B cell (primary cell): ENCODE measurements around the gene ARL11. TPM values are rescaled to one million over a fixed set of nuclear protein-coding genes. Genes with fewer than 3 reads are reported as not detected.
"Not testable (repeated sequence)": the region's sequence is repeated elsewhere in the genome, so short reads cannot be mapped to it uniquely, and the experiment has no call there.

Source experiments
- ATAC-seq: fragments of 200-7000 bp; cut with Tn5 transposase; one replicate; pipeline ENCODE4 v1.10.0; 2021; ENCODE audit warnings: low read depth, mild to moderate bottlenecking, moderate number of reproducible peaks, moderate library complexity
- CTCF ChIA-PET: fragments of 350-600 bp; sonication (Branson Sonifier 250); formaldehyde crosslinking; loops from one replicate; lab custom pipeline; 2021; ENCODE audit warnings: antibody characterized with exemption, inconsistent platforms; lab: Charles Lee
- POLR2A ChIA-PET: fragments of 350-600 bp; sonication (Branson Sonifier 250); formaldehyde crosslinking; loops from one replicate; lab custom pipeline; 2021; ENCODE audit warnings: antibody characterized with exemption; lab: Charles Lee
- DNase-seq: peaks from one replicate; pipeline ENCODE4 v3.0.0; 2013
- H2AFZ ChIP-seq: 2 replicates; pipeline ENCODE4 v1.6.1; 2012; ENCODE audit warnings: mild to moderate bottlenecking, low read depth, low read length; ENCODE audit not compliant: insufficient read depth, poor library complexity, severe bottlenecking
- H3K27ac ChIP-seq, 2 donors: 1 replicate in 1 of 2; 2 replicates in 1 of 2; pipeline ENCODE4 v1.5.1; 2012 to 2013; ENCODE audit warnings: low read length in 2 of 2, mild to moderate bottlenecking in 2 of 2, moderate library complexity in 1 of 2
- H3K27me3 ChIP-seq, 4 experiments: fragments of 200-600 bp in 1 of 4; sonication (generic) in 1 of 4; replicated peaks in 1 of 4; 1 replicate in 2 of 4; 2 replicates in 2 of 4; pipeline versions ENCODE4 v1.6.1 to v1.7.0; 2013 to 2016; ENCODE audit warnings: low read length in 3 of 4, mild to moderate bottlenecking in 2 of 4, mixed read lengths in 1 of 4, moderate library complexity in 1 of 4; ENCODE audit not compliant: insufficient read depth in 4 of 4, control insufficient read depth in 3 of 4; ENCODE audit errors: control extremely low read depth in 1 of 4
- H3K36me3 ChIP-seq, 2 experiments: replicated peaks in 1 of 2; 1 replicate in 1 of 2; 2 replicates in 1 of 2; pipeline versions ENCODE4 v1.6.1 to v1.7.1; 2013; ENCODE audit warnings: low read length in 1 of 2; ENCODE audit not compliant: insufficient read depth in 2 of 2, control insufficient read depth in 1 of 2; ENCODE audit errors: control extremely low read depth in 1 of 2, extremely low read depth in 1 of 2
- H3K4me1 ChIP-seq, 2 donors: fragments of 200-600 bp in 1 of 2; sonication (generic) in 1 of 2; 1 replicate in 1 of 2; 2 replicates in 1 of 2; pipeline versions ENCODE4 v1.5.1 to v1.6.1; 2013 to 2017; ENCODE audit warnings: low read length in 2 of 2; ENCODE audit not compliant: control insufficient read depth in 2 of 2, insufficient read depth in 2 of 2
- H3K4me2 ChIP-seq: replicated peaks from 2 replicates; pipeline ENCODE3; 2012; ENCODE audit warnings: mild to moderate bottlenecking, low read depth, low read length; ENCODE audit not compliant: poor library complexity, severe bottlenecking
- H3K4me3 ChIP-seq, 5 experiments: fragments of 200-600 bp in 1 of 5; sonication (generic) in 1 of 5; 1 replicate in 3 of 5; 2 replicates in 2 of 5; pipeline versions ENCODE4 v1.5.1 to v1.7.0; 2011 to 2016; ENCODE audit warnings: low read length in 4 of 5, mild to moderate bottlenecking in 4 of 5, low read depth in 2 of 5, control low read depth in 1 of 5, moderate library complexity in 1 of 5; ENCODE audit not compliant: insufficient read depth in 1 of 5; ENCODE audit errors: control extremely low read depth in 1 of 5, extremely low read depth in 1 of 5
- H3K79me2 ChIP-seq: fragments of 200-600 bp; sonication (generic); one replicate; pipeline ENCODE4 v1.6.0; 2016; ENCODE audit warnings: low read length; ENCODE audit not compliant: control insufficient read depth, insufficient read depth
- H3K9ac ChIP-seq: fragments of 200-600 bp; sonication (generic); 2 replicates; pipeline ENCODE4 v1.6.1; 2017; ENCODE audit warnings: mild to moderate bottlenecking, low read length, moderate library complexity
- H3K9me3 ChIP-seq, 3 donors: one replicate each; pipeline versions ENCODE4 v1.6.1 to v1.7.1; 2013; ENCODE audit warnings: low read length in 2 of 3; ENCODE audit not compliant: control insufficient read depth in 2 of 3, insufficient read depth in 1 of 3; ENCODE audit errors: control extremely low read depth in 1 of 3
- H4K20me1 ChIP-seq: 2 replicates; pipeline ENCODE4 v1.6.0; 2012; ENCODE audit warnings: mild to moderate bottlenecking, low read length; ENCODE audit not compliant: insufficient read depth, control insufficient read depth, poor library complexity, severe bottlenecking
- H3K27ac Mint-ChIP-seq: one replicate; pipeline ENCODE4 v1.8.0; 2021; ENCODE audit warnings: mixed read lengths
- H3K27me3 Mint-ChIP-seq: one replicate; pipeline ENCODE4 v1.8.0; 2021; ENCODE audit warnings: mixed read lengths
- H3K4me1 Mint-ChIP-seq: one replicate; pipeline ENCODE4 v1.8.0; 2021; ENCODE audit warnings: mixed read lengths
- H3K4me3 Mint-ChIP-seq: one replicate; pipeline ENCODE4 v1.8.0; 2021; ENCODE audit warnings: mixed read lengths
- H3K9me3 Mint-ChIP-seq: one replicate; pipeline ENCODE4 v1.8.0; 2022; ENCODE audit warnings: mixed read lengths; ENCODE audit not compliant: insufficient read depth
- EZH2 ChIP-seq: IDR thresholded peaks from 2 replicates; pipeline ENCODE4 v1.6.1; 2012; ENCODE audit warnings: borderline replicate concordance, low read depth, mild to moderate bottlenecking, moderate library complexity, low read length; ENCODE audit not compliant: insufficient read depth, poor library complexity, severe bottlenecking
- WGBS: methylation state at CpG from one replicate; pipeline ENCODE4 v1.1.5; 2013; ENCODE audit warnings: missing lambda C conversion rate; ENCODE audit not compliant: insufficient coverage; 5-methylcytosine and 5-hydroxymethylcytosine counted together
- intact Hi-C: fragments of 100-400 bp; cut with micrococcal nuclease; formaldehyde crosslinking; loops from one replicate; pipeline ENCODE4 v1.10.0; 2022
- polyA plus RNA-seq: library from polyadenylated mRNA; depleted of rRNA; stranded (reverse); fragments of >200 nt; gene quantifications from 2 replicates; pipeline ENCODE4 v1.2.3, GENCODE V29; 2012
- total RNA-seq, 2 donors: library from RNA; stranded (reverse); fragments of 120-200 nt in 1 of 2; gene quantifications; 1 replicate in 1 of 2; 2 replicates in 1 of 2; pipeline versions ENCODE4 v1.2.3 to v1.2.4, GENCODE V29; 2013 to 2022

The ARL11 gene
- total and polyA plus RNA-seq, 2 donors (not counting 1 experiment from before 2014, with no cell fraction given), result 5.8 to 21.4 TPM

- H3K9ac ChIP-seq, H3K27me3 Mint-ChIP-seq, intact Hi-C loops, H3K4me1 ChIP-seq, H3K4me2 ChIP-seq, ATAC-seq, H3K27ac ChIP-seq, H3K9me3 ChIP-seq, H3K27me3 ChIP-seq, H2AFZ ChIP-seq, H3K4me3 ChIP-seq, H3K27ac Mint-ChIP-seq, H3K4me3 Mint-ChIP-seq, H3K36me3 ChIP-seq, H3K4me1 Mint-ChIP-seq, DNase-seq, H4K20me1 ChIP-seq, H3K9me3 Mint-ChIP-seq, H3K79me2 ChIP-seq: not testable (repeated sequence)
- POLR2A ChIA-PET, result interaction anchor here (0.7 kb wide), 1 partner anchor 16 kb away, joined by 4 read pairs; no protein-coding TSS in a partner anchor
- CTCF ChIA-PET, result interaction anchor here (1.1 kb wide), 1 partner anchor 10 kb away, joined by 5 read pairs; no protein-coding TSS in a partner anchor
- WGBS, result no CpG with 5 or more reads among the region's 4 CpGs
Observed at GRCh38 chr13:49593876-49594275, 34.4 kb upstream of the ARL11 start.

GRCh38 chr13:49594576-49594975, 33.7 kb upstream of the ARL11 start:
- Histone ChIP-seq H3K79me2 (no peaks in the 10 kb centered on the region), H3K27me3 (no peaks in the 10 kb centered on the region), H3K4me3 (no peak overlapping the region), H3K9ac (no peak overlapping the region), H2AFZ (no peak overlapping the region), H3K4me2 (no peak overlapping the region), H4K20me1 (no peaks in the 10 kb centered on the region), H3K9me3 (no peaks in the 10 kb centered on the region), H3K4me1 (no peaks in the 10 kb centered on the region), H3K27ac (no peak overlapping the region), H3K36me3 (no peaks in the 10 kb centered on the region)
- H3K9me3 Mint-ChIP-seq, result peaks cover 2% of the 10 kb centered on the region
- no peak for TF ChIP-seq EZH2
- ChIA-PET CTCF (interaction anchor here (1.1 kb wide), 1 partner anchor 10 kb away, joined by 5 read pairs; no protein-coding TSS in a partner anchor), POLR2A (interaction anchor here (0.7 kb wide), 1 partner anchor 17 kb away, joined by 4 read pairs; no protein-coding TSS in a partner anchor)
- peaks cover 2% of the 10 kb centered on the region for H3K4me1 Mint-ChIP-seq
- H3K4me3 Mint-ChIP-seq, result no peak overlapping the region
- no peak for DNase-seq
- no peak overlapping the region for H3K27ac Mint-ChIP-seq
- H3K27me3 Mint-ChIP-seq, result no peaks in the 10 kb centered on the region
- intact Hi-C loops, result no loop called here
- no peak for ATAC-seq
